Stimulated activated CD4-positive, alpha-beta T cell treated with anti-CD3 and anti-CD28 coated beads, Interleukin-15, amount 100 ng/mL, for 1 hour (primary cell): ENCODE results near the gene AGAP4.
"Not testable (repeated sequence)": the region's sequence is repeated elsewhere in the genome, so short reads cannot be mapped to it uniquely, and the experiment has no call there.

Experiments
- DNase-seq, 2 donors: peaks; one replicate each; pipeline ENCODE4 v3.0.0-alpha.2; 2020; ENCODE audit warnings: low read depth in 1 of 2, low spot score in 1 of 2

The AGAP4 gene

DNA sequence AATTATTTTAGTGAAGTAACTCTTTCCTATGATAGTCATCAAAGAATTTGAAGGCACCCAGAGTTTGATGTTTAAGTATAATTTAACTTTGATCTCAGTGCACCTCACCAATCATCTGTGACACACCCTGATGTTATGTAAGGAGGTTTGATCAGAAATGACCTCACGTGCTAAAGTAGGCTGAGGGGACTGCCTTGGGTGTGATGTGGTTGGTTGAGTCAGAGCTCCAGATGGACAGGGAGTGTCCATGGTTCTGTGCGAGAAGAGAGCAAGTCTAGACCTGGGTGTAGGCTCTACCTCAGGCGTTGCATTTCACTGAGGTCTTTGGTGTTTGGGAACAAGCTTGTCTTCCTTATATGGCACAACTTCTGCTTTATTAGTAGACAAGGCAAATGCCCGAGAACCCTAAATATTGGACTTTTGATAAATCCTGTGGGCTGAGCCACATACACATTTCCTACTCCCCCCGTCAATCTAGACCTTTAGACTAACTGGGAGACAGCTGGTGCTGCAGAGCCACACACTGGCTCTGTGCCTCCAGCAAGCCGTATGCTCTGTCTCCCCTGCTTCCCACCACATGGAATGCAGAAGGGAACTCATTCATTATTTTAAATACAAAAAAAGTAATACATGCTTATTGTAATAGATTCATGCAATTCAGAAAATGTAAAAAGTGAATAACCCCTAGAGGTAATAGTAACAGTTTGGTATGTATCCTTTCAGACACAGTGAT lies 56.4 kb downstream of the AGAP4 start:
- not testable (repeated sequence) for DNase-seq

DNA sequence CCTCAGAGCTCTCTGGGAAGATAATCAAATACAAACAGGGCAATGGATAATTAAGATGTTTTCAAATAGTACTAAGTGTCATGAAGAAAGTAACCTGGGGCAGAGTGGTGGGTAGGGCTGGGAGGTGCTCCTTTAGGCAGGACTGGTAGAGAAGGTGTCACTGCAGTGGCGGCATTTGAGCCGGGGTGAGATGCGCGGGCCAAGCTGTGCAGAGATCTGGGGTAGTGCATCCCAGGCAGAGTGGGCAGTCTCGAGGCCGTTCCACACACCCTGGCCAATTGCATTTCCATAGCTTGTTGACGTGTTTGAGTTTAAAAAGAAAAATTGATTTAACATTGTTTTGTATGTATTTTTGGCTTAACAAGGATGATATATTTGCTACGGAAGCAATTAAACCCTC lies 57.3 kb downstream of the AGAP4 start:
- not testable (repeated sequence) for DNase-seq

DNA sequence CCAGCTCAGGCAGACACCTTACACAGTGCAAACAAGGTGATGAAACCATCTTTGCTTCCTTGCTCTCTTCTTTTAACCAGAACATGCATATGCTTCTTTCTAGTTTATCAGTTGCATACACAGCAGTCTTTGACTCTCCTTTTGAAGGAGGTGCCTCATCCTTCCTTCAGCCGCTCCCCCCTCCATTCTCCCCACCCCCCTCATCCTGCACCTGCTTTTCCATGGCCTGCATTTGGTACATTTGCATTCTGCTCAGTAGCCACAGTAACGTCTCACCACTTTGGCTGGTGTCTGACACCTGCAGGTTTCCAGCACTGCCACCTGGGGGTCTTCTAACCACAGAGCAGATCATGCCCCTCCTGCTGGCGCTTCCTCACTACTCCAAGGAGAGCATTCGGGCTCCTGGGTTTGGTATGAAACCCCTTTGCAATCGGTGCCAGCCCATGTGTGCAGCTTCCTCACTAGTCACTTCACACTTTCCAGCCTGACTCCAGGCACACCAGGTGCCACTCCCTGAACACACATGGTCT lies 60.0 kb downstream of the AGAP4 start:
- not testable (repeated sequence) for DNase-seq

- DNase-seq: not testable (repeated sequence)
Observed at GRCh38 chr10:45786217-45786616, 61.1 kb downstream of the AGAP4 start.
